GM23248 (cell line): ENCODE data around the gene IPO9. TPM values are rescaled to one million over a fixed set of nuclear protein-coding genes. Genes with fewer than 3 reads are reported as not detected.
A peak's percentile ranks its signal among the peaks of the same experiment; 100 is the strongest.

ENCODE experiments used
- DNase-seq: peaks from one replicate; pipeline ENCODE4 v3.0.0-alpha.2; 2015
- H2AFZ ChIP-seq: fragments of 200-600 bp; sonication (generic); 2 replicates; pipeline ENCODE4 v1.6.1; 2016; ENCODE audit warnings: antibody characterized with exemption
- H3F3A ChIP-seq: fragments of 200-600 bp; sonication (generic); 2 replicates; pipeline ENCODE4 v1.6.1; 2016; ENCODE audit warnings: mild to moderate bottlenecking, antibody characterized with exemption, mixed run types; ENCODE audit not compliant: insufficient read depth
- H3K27ac ChIP-seq: fragments of 200-600 bp; sonication (generic); 2 replicates; pipeline ENCODE4 v1.5.1; 2016; ENCODE audit warnings: mild to moderate bottlenecking
- H3K27me3 ChIP-seq: fragments of 200-600 bp; sonication (generic); replicated peaks from 2 replicates; pipeline ENCODE4 v1.6.1; 2016; ENCODE audit warnings: mild to moderate bottlenecking; ENCODE audit not compliant: insufficient read depth
- H3K36me3 ChIP-seq: fragments of 200-600 bp; sonication (generic); 2 replicates; pipeline ENCODE4 v1.6.1; 2016; ENCODE audit warnings: low read depth, mild to moderate bottlenecking
- H3K4me1 ChIP-seq: fragments of 200-600 bp; sonication (generic); 2 replicates; pipeline ENCODE4 v1.6.1; 2016; ENCODE audit warnings: mild to moderate bottlenecking; ENCODE audit not compliant: insufficient read depth
- H3K4me2 ChIP-seq: fragments of 200-600 bp; sonication (generic); one replicate; pipeline ENCODE4 v1.6.1; 2016; ENCODE audit warnings: mild to moderate bottlenecking; ENCODE audit not compliant: unreplicated experiment
- H3K4me3 ChIP-seq: fragments of 200-600 bp; sonication (generic); 2 replicates; pipeline ENCODE4 v1.5.1; 2016; ENCODE audit warnings: mild to moderate bottlenecking
- H3K79me2 ChIP-seq: fragments of 200-600 bp; sonication (generic); 2 replicates; pipeline ENCODE4 v1.6.1; 2016; ENCODE audit warnings: mild to moderate bottlenecking; ENCODE audit not compliant: insufficient read depth
- H3K9ac ChIP-seq: fragments of 200-600 bp; sonication (generic); 2 replicates; pipeline ENCODE4 v1.6.1; 2016; ENCODE audit warnings: mild to moderate bottlenecking
- H3K9me2 ChIP-seq: fragments of 200-600 bp; sonication (generic); 2 replicates; pipeline ENCODE4 v1.6.1; 2016; ENCODE audit warnings: mixed run types, mild to moderate bottlenecking, moderate library complexity; ENCODE audit not compliant: insufficient read depth
- H3K9me3 ChIP-seq: fragments of 200-600 bp; sonication (generic); one replicate; pipeline ENCODE4 v1.6.1; 2017; ENCODE audit warnings: low read depth
- H4K20me1 ChIP-seq: fragments of 200-600 bp; sonication (generic); 2 replicates; pipeline ENCODE4 v1.6.0; 2016; ENCODE audit not compliant: insufficient read depth
- EZH2 ChIP-seq: fragments of 200-600 bp; sonication (generic); IDR thresholded peaks from 2 replicates; pipeline ENCODE4 v1.6.1; 2018; ENCODE audit warnings: antibody characterized with exemption, mild to moderate bottlenecking; ENCODE audit not compliant: insufficient read depth, poor library complexity, severe bottlenecking
- EZH2phosphoT487 ChIP-seq: fragments of 200-600 bp; sonication (generic); IDR thresholded peaks from 2 replicates; pipeline ENCODE4 v1.6.1; 2018; ENCODE audit warnings: antibody characterized with exemption, moderate library complexity, mild to moderate bottlenecking, low read depth; ENCODE audit not compliant: insufficient read depth
- WGBS, 2 experiments: methylation state at CpG; one replicate each; pipeline ENCODE4 v1.1.6; 2015 to 2017; ENCODE audit warnings: low lambda C conversion rate in 2 of 2, low coverage in 1 of 2; ENCODE audit errors: missing lambda C conversion rate in 2 of 2; 5-methylcytosine and 5-hydroxymethylcytosine counted together
- in situ Hi-C: fragments of 300-500 bp; cut with MboI; formaldehyde crosslinking; loops from 2 replicates; pipeline ENCODE4 v1.15.0; 2020
- polyA plus RNA-seq: library from polyadenylated mRNA; unstranded; fragments of >200 nt; fragmentation: Nextera tagmentation; extraction: Ambion mirVana; gene quantifications from 2 replicates; pipeline ENCODE4 v1.2.1, GENCODE V29; 2016
- total RNA-seq: library from RNA; depleted of rRNA; stranded (reverse); fragments of >200 nt; shearing (Covaris generic); gene quantifications from 2 replicates; pipeline ENCODE4 v1.2.3, GENCODE V29; 2014

The IPO9 gene
- total and polyA plus RNA-seq, 2 experiments from 2014 or later: 18.3 to 52.4 TPM

DNA sequence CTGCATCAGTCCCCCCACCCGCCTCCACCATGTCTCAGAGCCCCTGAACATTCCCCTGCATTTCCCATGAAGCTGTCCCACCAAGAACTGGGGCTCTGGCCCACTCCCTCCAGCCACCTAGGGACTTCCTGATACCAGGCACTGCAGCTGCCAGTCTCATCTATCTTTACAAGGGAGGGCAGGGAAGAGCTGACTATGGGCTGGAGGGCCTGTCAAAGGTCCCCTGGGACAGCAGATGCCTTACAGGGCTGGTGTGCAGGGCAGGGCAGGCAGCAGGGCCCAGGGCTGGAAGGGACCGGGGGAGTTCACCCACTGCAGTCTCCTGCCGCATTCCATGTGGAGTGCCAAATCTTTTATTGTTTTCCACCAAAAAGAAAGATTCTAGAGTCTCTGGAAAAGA lies 77.4 kb downstream of the IPO9 start:
- H4K20me1 ChIP-seq: no peaks in the 10 kb centered on the region
- no peak overlapping the region for H3K27ac ChIP-seq
- peaks cover 37% of the 10 kb centered on the region for H3K4me1 ChIP-seq
- H3K9me2 ChIP-seq: no peaks in the 10 kb centered on the region
- no peaks in the 10 kb centered on the region for H3K27me3 ChIP-seq
- H3K79me2 ChIP-seq: no peaks in the 10 kb centered on the region
- H3K9me3 ChIP-seq: no peaks in the 10 kb centered on the region
- TF ChIP-seq EZH2: no peak
- no peak for TF ChIP-seq EZH2phosphoT487
- in situ Hi-C loops: no loop called here
- H2AFZ ChIP-seq: no peak overlapping the region
- no peak for DNase-seq
- H3K4me2 ChIP-seq: no peak overlapping the region
- H3K36me3 ChIP-seq: no peaks in the 10 kb centered on the region
- 90 to 92% methylated on average over 3 of the region's 3 CpGs for WGBS, 2 experiments
- no peak overlapping the region for H3K9ac ChIP-seq
- H3K4me3 ChIP-seq: no peak overlapping the region
- H3F3A ChIP-seq: peaks cover 32% of the 10 kb centered on the region

DNA sequence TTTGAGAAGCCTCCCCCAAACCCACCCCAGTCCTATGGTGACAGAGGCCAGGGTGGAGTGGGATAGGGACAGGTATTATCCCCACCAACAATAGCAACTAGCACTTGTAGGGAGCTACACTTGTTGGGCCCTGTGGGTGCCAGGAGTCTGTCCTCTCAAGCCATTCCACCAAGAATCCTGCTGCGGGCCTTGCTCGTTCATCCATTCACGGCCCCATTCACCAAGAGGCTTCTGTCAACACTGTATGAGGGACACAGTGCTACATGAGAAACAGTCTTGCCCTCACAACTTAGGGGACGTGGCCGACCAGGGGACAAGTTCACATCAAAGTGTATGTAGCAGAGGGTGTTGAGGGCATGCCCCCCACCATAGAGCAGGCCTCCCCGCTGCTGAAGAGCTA lies 78.7 kb downstream of the IPO9 start:
- DNase-seq: no peak

DNA sequence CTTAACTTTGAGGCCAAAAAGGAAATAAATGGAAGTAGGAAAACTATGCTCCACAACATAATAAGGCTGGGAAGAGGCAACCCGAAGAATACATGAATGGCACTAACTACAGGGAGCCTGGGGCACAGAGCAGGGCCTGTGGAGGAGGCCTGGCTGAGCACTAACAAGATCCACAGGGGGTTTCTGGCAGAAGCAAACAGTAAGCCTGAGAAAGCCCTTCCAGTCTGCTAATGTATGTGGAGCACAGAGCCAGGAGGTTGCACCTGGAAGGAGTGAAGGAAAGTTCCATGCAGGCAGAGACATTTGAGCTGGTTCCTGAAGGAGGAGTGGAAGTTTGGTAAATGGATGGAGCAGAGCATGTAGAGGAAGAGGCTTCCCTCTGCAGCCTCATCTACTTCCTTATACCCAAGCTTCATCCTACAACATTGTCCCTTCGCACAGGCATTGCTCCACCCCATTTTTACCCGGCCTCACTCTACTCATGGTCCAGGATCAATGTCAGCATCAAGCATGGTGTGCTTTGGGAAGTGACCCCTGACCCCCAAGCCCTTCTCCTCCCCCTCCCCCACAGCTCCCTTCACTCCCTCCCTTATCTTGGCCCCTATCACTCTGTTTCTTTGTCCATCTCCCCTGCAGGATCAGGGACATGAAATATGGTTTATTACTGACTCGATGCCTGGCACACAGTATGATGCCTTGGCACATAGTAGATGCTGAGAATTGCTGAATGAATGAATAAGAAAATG lies 83.0 kb downstream of the IPO9 start:
- H3K4me3 ChIP-seq: no peak overlapping the region
- peaks cover 12% of the 10 kb centered on the region; the same call in 1 of the 2 replicates for H3F3A ChIP-seq
- H3K27ac ChIP-seq: no peak overlapping the region
- H3K9ac ChIP-seq: no peak overlapping the region
- H2AFZ ChIP-seq: no peak overlapping the region
- WGBS, 2 experiments: 69 to 83% methylated on average over 4 of the region's 4 CpGs
- TF ChIP-seq EZH2 (no peak), EZH2phosphoT487 (no peak)
- H3K79me2 ChIP-seq: no peaks in the 10 kb centered on the region
- H3K9me2 ChIP-seq: no peaks in the 10 kb centered on the region
- H3K36me3 ChIP-seq: no peaks in the 10 kb centered on the region
- no peaks in the 10 kb centered on the region for H3K9me3 ChIP-seq
- peaks cover 19% of the 10 kb centered on the region for H3K4me1 ChIP-seq
- in situ Hi-C loops: no loop called here
- H3K4me2 ChIP-seq: no peak overlapping the region
- no peaks in the 10 kb centered on the region for H3K27me3 ChIP-seq
- no peak for DNase-seq
- H4K20me1 ChIP-seq: no peaks in the 10 kb centered on the region

More for the DNA sequence above, 78.7 kb downstream of the IPO9 start:
- WGBS, 2 experiments: 90 to 93% methylated on average over 6 of the region's 6 CpGs
- H3K27me3 ChIP-seq: no peaks in the 10 kb centered on the region
- H3K4me2 ChIP-seq: no peak overlapping the region
- H4K20me1 ChIP-seq: no peaks in the 10 kb centered on the region
- no peak overlapping the region for H3K4me3 ChIP-seq
- H3K9me2 ChIP-seq: no peaks in the 10 kb centered on the region
- in situ Hi-C loops: no loop called here
- no peak for TF ChIP-seq EZH2phosphoT487
- H2AFZ ChIP-seq: no peak overlapping the region
- H3K9ac ChIP-seq: no peak overlapping the region
- H3K4me1 ChIP-seq: peaks cover 29% of the 10 kb centered on the region
- H3K36me3 ChIP-seq: no peaks in the 10 kb centered on the region
- no peak overlapping the region for H3K27ac ChIP-seq
- H3K9me3 ChIP-seq: no peaks in the 10 kb centered on the region
- no peaks in the 10 kb centered on the region for H3K79me2 ChIP-seq
- H3F3A ChIP-seq: peaks cover 27% of the 10 kb centered on the region

DNA sequence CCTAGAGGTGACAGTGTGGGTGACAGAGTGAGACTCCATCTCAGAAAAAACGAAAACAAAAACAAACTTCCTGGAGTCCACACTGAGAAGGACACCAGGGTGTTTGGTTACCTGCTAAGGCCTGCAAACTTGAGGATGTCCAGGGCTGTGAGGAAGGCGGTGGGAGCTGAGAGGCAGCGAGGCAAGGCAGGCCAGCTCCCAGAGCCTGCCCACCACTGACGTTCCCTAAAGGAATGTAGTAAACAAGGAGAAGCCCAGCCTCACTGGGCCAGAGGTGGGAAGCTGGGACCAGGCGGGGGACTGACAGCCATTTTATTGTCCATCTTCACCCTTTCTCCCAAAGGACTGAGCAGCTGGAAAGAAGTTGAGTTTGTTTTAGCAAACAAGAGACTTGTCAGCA lies 83.9 kb downstream of the IPO9 start:
- H3K9me2 ChIP-seq: no peaks in the 10 kb centered on the region
- no peaks in the 10 kb centered on the region for H3K9me3 ChIP-seq
- H2AFZ ChIP-seq: peak overlapping the region; percentile 68
- peaks cover 20% of the 10 kb centered on the region for H3F3A ChIP-seq
- DNase-seq: peak; percentile 35
- no peak overlapping the region for H3K4me2 ChIP-seq
- H3K9ac ChIP-seq: no peak overlapping the region
- peaks cover 28% of the 10 kb centered on the region for H3K4me1 ChIP-seq
- no peak overlapping the region for H3K27ac ChIP-seq
- H3K36me3 ChIP-seq: no peaks in the 10 kb centered on the region
- H3K4me3 ChIP-seq: no peak overlapping the region
- no peaks in the 10 kb centered on the region for H4K20me1 ChIP-seq
- WGBS, 2 experiments: 58 to 65% methylated on average over 5 of the region's 5 CpGs
- in situ Hi-C loops: no loop called here
- H3K27me3 ChIP-seq: no peaks in the 10 kb centered on the region
- TF ChIP-seq EZH2 (no peak), EZH2phosphoT487 (no peak)
- no peaks in the 10 kb centered on the region for H3K79me2 ChIP-seq
